AG09309 (cell line): ENCODE data around the gene MGAT4A.

Experiments
- DNase-seq: peaks from one replicate; pipeline ENCODE4 v3.0.0-alpha.2; 2010; ENCODE audit warnings: low read depth
- H3K4me3 ChIP-seq: 2 replicates; pipeline ENCODE4 v1.5.1; 2011; ENCODE audit warnings: mild to moderate bottlenecking, low read depth, low read length, moderate library complexity; ENCODE audit not compliant: control insufficient read depth
- CTCF ChIP-seq: IDR thresholded peaks from 2 replicates; pipeline ENCODE4 v1.5.1; 2011; ENCODE audit warnings: mild to moderate bottlenecking, low read depth, low read length, inconsistent platforms; ENCODE audit not compliant: insufficient read depth, control insufficient read depth; ENCODE audit errors: missing control alignments

The MGAT4A gene

GRCh38 chr2:98583276-98583675, 147.7 kb downstream of the MGAT4A start:
- TF ChIP-seq CTCF = no peak
- DNase-seq = no peak

GRCh38 chr2:98582523-98582922, 148.4 kb downstream of the MGAT4A start:
- no peak for DNase-seq
- TF ChIP-seq CTCF = no peak
- H3K4me3 ChIP-seq = no peak overlapping the region

More at GRCh38 chr2:98583276-98583675, 147.7 kb downstream of the MGAT4A start:
- no peak overlapping the region for H3K4me3 ChIP-seq

GRCh38 chr2:98580656-98581284, 150.2 kb downstream of the MGAT4A start:
- H3K4me3 ChIP-seq = no peak overlapping the region
- no peak for DNase-seq
- TF ChIP-seq CTCF = no peak

DNA sequence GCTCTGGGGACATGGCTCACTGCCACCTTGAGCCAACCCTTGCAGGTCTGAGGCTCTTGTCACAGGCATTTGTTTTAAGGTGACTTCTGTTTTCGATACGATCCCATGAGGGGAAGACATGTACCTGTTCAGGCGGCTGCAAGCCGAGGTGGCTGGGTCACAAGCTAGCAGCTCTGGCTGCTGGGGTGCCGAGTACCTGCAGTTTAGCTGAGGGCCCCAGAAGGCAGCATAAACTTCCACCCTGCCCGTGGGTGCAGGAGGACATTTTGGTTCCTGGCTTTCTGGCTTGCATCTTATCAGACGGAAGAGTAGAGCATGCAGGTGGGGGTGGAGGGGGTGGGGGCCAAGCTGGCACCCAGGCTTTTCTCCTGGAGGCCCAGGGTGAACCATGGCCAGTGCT, 151.0 kb downstream of the MGAT4A start:
- TF ChIP-seq CTCF = no peak
- no peak overlapping the region for H3K4me3 ChIP-seq
- DNase-seq = no peak

- no peak for TF ChIP-seq CTCF
- no peak overlapping the region for H3K4me3 ChIP-seq
- DNase-seq = no peak
Measured at GRCh38 chr2:98578231-98578630, 152.7 kb downstream of the MGAT4A start.

DNA sequence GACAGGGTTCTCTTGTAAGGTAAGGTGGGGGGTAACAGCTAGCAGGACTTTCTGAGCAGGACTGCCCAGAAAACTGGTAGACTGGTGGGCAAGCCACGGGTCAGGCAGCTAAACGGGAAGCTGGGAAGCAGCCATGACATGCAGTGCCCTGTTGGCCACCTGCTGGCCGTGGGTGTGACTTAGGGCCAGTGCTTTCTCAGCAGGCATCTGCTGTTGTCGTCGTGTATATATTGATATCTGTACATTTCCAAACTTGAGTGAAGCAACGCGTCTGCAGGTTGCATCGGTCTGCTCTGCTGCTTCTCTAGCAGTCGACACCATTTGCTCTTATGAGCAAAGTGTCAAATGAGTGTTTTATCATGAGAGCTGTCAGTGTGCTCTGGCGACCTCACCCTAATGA, 153.6 kb downstream of the MGAT4A start:
- peak; percentile 14 for TF ChIP-seq CTCF
- no peak for DNase-seq
- H3K4me3 ChIP-seq = no peak overlapping the region
